Tibial artery (tissue), 4 donors: ENCODE measurements around the gene TRABD2B.

Experiments
- DNase-seq, 2 donors: peaks; one replicate each; pipeline ENCODE4 v3.0.0-alpha.2; 2019
- H3K27ac ChIP-seq, 2 donors: fragments of 200-600 bp; sonication (generic) in 1 of 2; 1 replicate in 1 of 2; 2 replicates in 1 of 2; pipeline ENCODE4 v1.5.1; 2018 to 2019; ENCODE audit warnings: mild to moderate bottlenecking in 1 of 2
- H3K27me3 ChIP-seq, 2 donors: fragments of 200-600 bp; sonication (generic) in 1 of 2; one replicate each; pipeline versions ENCODE4 v1.5.1 to v1.6.0; 2016 to 2019
- H3K36me3 ChIP-seq, 3 donors: fragments of 200-600 bp; sonication (generic) in 2 of 3; one replicate each; pipeline ENCODE4 v1.5.1; 2016 to 2019; ENCODE audit warnings: mild to moderate bottlenecking in 2 of 3
- H3K4me1 ChIP-seq, 4 donors: fragments of 200-600 bp; sonication (generic) in 2 of 4; 1 replicate in 3 of 4; 2 replicates in 1 of 4; pipeline ENCODE4 v1.5.1; 2016 to 2019
- H3K4me3 ChIP-seq, 2 donors: fragments of 200-600 bp; sonication (generic) in 1 of 2; 1 replicate in 1 of 2; 2 replicates in 1 of 2; pipeline ENCODE4 v1.5.1; 2018 to 2019; ENCODE audit warnings: mild to moderate bottlenecking in 2 of 2
- H3K9me3 ChIP-seq, 3 donors: fragments of 200-600 bp; sonication (generic) in 1 of 3; one replicate each; pipeline ENCODE4 v1.5.1; 2016 to 2019
- intact Hi-C: fragments of 100-400 bp; cut with DNase I; formaldehyde crosslinking; loops from one replicate; pipeline ENCODE4 v1.15.0; 2023; ENCODE audit warnings: low total_unique reads
- TF ChIP-seq, protein P1 (sequence below), 2 experiments: fragments of 200-600 bp in 1 of 2; fragments of 450-650 bp in 1 of 2; IDR thresholded peaks; one replicate each; pipeline ENCODE4 v1.5.1; 2017 to 2019; ENCODE audit warnings: antibody characterized with exemption in 2 of 2, mild to moderate bottlenecking in 1 of 2, moderate library complexity in 1 of 2

TRABD2B gene

DNA sequence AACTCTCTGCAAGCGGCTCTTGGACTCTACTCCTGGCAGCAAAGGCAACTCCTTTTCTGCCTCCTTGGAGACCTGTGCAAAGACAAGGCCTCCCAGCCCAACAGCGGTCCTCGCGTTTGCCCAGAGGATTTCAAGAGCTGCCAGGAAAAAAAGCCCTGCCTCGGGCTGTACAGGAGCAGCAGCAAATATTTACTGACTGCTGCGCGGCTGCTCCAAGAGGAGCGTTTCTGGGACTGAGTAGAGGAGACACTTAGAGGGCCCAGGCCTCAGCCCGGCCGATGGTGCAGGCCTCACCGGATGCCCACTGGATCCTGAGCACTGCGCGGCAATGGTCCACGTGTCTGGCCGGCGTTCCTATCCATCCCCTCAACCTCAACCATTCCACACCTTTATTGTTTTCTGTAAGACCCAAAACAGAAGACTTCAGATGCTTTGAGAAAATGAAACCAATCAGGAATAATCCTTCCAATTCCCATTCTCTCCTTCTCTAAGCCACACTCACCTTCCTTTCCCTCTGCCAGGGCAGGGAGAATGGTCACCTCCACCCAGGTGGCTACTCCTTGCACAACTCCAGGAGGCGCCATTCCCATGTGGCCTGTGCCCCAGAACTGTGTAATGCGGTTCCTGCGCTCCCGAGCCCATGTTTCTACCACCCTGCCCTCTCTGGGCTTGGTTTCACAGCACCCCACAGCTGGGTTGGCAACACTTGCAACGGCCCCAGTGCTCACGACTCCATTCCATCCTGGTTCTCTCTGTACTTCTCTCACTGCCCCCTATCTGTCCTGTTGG lies 215.8 kb downstream of the TRABD2B start:
- H3K36me3 ChIP-seq = peaks cover 0 to 20% (median 10%) of the 10 kb centered on the region in 3 donors
- intact Hi-C loops = loop anchor here (10.0 kb wide), 1 partner anchor 213 kb away; the partner anchor contains the start of gene TRABD2B
- DNase-seq = no peak
- TF ChIP-seq, protein P1, sequence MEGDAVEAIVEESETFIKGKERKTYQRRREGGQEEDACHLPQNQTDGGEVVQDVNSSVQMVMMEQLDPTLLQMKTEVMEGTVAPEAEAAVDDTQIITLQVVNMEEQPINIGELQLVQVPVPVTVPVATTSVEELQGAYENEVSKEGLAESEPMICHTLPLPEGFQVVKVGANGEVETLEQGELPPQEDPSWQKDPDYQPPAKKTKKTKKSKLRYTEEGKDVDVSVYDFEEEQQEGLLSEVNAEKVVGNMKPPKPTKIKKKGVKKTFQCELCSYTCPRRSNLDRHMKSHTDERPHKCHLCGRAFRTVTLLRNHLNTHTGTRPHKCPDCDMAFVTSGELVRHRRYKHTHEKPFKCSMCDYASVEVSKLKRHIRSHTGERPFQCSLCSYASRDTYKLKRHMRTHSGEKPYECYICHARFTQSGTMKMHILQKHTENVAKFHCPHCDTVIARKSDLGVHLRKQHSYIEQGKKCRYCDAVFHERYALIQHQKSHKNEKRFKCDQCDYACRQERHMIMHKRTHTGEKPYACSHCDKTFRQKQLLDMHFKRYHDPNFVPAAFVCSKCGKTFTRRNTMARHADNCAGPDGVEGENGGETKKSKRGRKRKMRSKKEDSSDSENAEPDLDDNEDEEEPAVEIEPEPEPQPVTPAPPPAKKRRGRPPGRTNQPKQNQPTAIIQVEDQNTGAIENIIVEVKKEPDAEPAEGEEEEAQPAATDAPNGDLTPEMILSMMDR (IDR thresholded peaks at IDR 0.05) = no peak
- peaks cover 0 to 70% (median 58%) of the 10 kb centered on the region in 4 donors for H3K4me1 ChIP-seq
- H3K27ac ChIP-seq = peak overlapping the region; percentile 53 to 82
- no peaks in the 10 kb centered on the region for H3K9me3 ChIP-seq
- no peak overlapping the region for H3K4me3 ChIP-seq
- no peaks in the 10 kb centered on the region for H3K27me3 ChIP-seq

DNA sequence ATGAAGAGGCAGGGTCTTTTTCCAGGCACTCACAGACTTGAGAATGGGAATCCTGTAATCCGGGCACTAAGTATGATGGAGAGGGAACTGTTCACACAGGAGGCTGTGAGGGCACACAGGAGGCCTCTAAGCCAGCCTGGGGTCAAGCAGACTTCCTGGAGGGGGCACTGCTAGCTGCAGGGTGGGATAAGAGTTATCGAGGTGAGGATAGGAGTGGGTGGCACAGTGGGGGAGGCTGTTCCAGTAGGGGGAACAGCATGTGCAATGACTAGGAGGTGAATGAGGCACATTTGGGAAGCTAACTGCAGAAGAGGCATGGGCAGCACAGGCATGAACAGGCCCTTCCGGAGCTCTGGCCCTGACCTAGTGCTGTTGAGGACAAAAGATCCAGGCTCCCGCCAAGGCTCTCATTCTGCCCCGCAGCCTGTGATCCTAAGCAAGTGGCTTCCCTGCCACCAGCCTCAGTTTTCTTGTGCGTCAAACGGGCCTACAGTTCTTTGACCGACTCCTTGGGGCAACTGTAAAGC lies 216.7 kb downstream of the TRABD2B start:
- H3K36me3 ChIP-seq = peaks cover 4 to 28% (median 16%) of the 10 kb centered on the region in 3 donors
- no peaks in the 10 kb centered on the region for H3K27me3 ChIP-seq
- no peaks in the 10 kb centered on the region for H3K9me3 ChIP-seq
- intact Hi-C loops = loop anchor here (10.0 kb wide), 1 partner anchor 214 kb away; the partner anchor contains the start of gene TRABD2B
- TF ChIP-seq, protein P1 (IDR thresholded peaks at IDR 0.05) = no peak
- H3K4me3 ChIP-seq = no peak overlapping the region
- H3K4me1 ChIP-seq = peaks cover 0 to 61% (median 50%) of the 10 kb centered on the region in 4 donors
- no peak for DNase-seq
- peak overlapping the region; percentile 53 to 82 for H3K27ac ChIP-seq

DNA sequence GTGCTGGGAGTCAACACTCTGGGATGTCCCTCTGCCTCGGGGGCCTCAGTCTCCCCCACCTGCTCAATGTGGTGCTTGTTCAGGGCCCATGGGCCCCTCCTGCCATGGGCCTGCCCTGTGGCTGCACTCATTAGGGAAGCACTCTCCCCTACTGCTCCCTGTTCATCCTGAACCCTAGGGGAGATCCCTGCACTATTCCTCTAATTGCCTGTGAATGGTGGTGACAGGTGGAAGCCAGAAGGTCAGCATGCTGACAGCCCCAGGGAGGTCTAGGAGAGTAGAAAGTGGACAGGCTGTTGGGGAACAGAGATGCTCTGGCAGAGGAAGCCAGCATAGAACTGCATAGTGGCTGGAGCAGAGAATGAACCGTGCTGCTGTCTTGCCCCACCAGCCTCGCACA lies 217.6 kb downstream of the TRABD2B start:
- peaks cover 0 to 52% (median 41%) of the 10 kb centered on the region in 4 donors for H3K4me1 ChIP-seq
- no peak for DNase-seq
- intact Hi-C loops = loop anchor here (10.0 kb wide), 1 partner anchor 215 kb away; the partner anchor contains the start of gene TRABD2B
- TF ChIP-seq, protein P1 (IDR thresholded peaks at IDR 0.05) = no peak
- H3K9me3 ChIP-seq = no peaks in the 10 kb centered on the region
- H3K4me3 ChIP-seq = no peak overlapping the region
- no peak overlapping the region for H3K27ac ChIP-seq
- H3K36me3 ChIP-seq = peaks cover 8 to 38% (median 24%) of the 10 kb centered on the region in 3 donors
- H3K27me3 ChIP-seq = no peaks in the 10 kb centered on the region

DNA sequence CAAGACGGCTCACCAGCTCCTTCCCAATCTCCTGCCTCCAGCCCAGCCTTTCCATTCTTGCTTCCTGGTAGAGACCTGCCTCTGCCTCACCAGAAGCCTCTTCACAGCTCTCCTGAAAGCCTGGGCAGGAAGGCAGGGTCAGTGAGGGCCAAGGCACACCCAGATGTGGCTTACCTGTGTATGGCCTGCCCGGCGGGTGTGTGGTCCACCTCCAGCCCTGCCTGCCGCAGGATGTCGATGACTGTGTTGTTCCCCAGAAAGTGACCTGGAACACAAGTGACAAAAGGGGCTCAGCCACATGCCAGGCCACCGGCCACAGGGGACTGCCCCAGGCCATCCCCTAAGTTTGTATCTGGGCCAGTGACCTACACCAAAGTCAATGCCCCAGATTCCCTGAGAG lies 218.9 kb downstream of the TRABD2B start:
- Histone ChIP-seq H3K4me3 (no peak overlapping the region), H3K4me1 (peaks cover 0 to 39% (median 27%) of the 10 kb centered on the region in 4 donors), H3K27me3 (no peaks in the 10 kb centered on the region), H3K27ac (no peak overlapping the region), H3K9me3 (no peaks in the 10 kb centered on the region), H3K36me3 (peaks cover 8 to 50% (median 34%) of the 10 kb centered on the region in 3 donors)
- TF ChIP-seq, protein P1 (IDR thresholded peaks at IDR 0.05) = no peak
- intact Hi-C loops = no loop called here
- no peak for DNase-seq

DNA sequence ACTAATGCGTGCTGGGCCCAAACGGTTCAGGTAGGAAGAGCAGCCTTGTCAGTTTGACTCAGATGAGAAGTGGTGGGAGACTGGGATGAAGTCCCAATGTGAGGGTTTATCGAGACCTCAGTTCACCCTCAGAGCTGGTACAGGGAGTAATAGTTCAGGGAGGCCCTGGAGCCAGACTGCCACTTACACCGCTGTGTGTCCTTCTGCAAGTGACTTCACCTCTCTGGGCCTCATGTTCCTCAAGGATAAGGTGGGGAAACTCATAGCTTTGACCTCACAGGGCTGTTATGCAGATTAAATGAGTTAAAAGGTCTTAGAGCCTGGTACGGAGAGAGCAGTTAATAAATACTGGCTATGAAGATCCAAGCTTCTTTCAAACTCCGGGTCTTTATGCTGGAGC lies 219.9 kb downstream of the TRABD2B start:
- Histone ChIP-seq H3K4me3 (no peak overlapping the region), H3K9me3 (no peaks in the 10 kb centered on the region), H3K4me1 (peaks cover 0 to 29% (median 19%) of the 10 kb centered on the region in 4 donors), H3K27ac (no peak overlapping the region), H3K36me3 (peaks cover 8 to 59% (median 34%) of the 10 kb centered on the region in 3 donors), H3K27me3 (no peaks in the 10 kb centered on the region)
- TF ChIP-seq, protein P1 (IDR thresholded peaks at IDR 0.05) = no peak
- intact Hi-C loops = no loop called here
- DNase-seq = no peak
